GM10266 (cell line): ENCODE results near the gene KIF4A.

Experiments
- DNase-seq: peaks from one replicate; pipeline ENCODE4 v3.0.0; 2012; ENCODE audit errors: extremely low spot score
- CTCF ChIP-seq: IDR thresholded peaks from 2 replicates; pipeline ENCODE4 v1.5.1; 2012; ENCODE audit warnings: mild to moderate bottlenecking, low read depth; ENCODE audit not compliant: control insufficient read depth, insufficient read depth; ENCODE audit errors: missing control alignments

KIF4A gene

GRCh38 chrX:70252491-70252890 is 37.4 kb upstream of the KIF4A start:
- no peak for DNase-seq
- TF ChIP-seq CTCF = no peak

DNA sequence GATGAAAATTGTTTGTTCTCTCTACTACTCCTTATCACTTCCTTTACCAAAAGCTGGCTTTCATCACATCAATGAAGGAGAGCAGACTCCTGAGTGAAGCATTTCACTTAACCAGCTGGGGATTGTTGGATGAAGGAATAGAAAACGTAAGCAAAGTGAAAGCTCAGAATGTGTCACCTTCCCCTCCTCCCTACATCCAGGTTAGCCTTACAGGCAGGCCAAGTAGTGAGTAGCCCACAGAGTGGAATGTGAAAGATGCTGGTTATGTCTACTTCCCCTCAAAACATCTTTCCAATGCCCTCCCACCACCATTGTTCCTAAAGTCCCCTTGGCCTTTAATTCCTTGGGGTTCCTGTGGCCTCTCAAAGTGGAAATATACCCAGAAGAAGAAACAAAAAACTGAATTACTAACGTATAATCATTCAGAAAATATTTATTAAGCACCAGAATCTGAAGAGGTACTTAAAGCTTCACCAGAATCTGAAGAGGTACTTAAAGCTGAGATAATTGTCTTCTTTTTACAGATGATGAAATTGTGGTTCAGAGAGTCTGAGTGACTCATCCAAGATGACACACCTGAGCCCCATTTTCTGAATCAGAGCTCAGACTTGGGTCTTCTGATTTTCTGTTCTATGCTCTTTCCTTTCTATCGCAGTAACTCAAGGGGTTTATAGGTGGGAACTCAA is 36.4 kb upstream of the KIF4A start:
- TF ChIP-seq CTCF = no peak
- DNase-seq = no peak

- no peak for DNase-seq
- TF ChIP-seq CTCF = no peak
These were observed 35.9 kb upstream of the KIF4A start for GRCh38 chrX:70254063-70254400.

DNA sequence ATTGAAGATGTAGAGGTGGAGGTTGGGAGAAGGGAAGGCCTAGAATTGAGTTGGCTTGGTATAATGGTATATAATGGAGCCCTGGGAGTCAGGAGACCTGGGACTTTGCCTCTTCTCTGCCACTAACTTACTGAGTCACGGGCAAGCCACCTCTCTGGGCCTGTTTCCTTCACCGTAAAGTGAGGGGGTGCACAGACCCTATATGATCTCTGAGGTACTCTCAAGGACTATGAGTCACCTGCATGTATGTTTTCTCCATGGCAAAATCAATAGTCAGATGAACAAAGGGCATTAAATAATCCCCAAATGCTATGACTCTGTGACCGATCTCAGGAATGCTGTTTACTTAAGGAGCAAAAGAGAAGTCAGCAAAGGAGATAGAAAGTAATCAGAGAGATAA is 35.0 kb upstream of the KIF4A start:
- DNase-seq = no peak
- no peak for TF ChIP-seq CTCF

DNA sequence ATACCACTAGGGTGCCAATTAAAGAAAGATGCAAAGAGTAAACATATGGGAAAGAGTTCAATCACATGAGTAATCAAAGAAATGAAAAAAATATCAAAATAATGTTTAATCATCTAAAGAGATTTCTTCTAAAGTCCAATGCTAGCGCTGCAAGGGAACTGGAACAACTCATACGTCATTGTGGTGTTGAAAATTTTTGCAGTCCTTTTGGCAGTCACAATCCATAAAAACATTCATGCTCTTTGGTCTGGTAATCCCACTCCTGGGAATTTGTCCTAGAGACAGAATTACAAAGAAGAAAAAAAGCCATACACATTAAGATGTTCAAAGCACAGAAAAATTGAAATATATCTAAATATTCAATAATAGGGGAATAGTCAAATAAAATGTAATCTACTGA is 34.5 kb upstream of the KIF4A start:
- no peak for TF ChIP-seq CTCF
- DNase-seq = no peak

DNA sequence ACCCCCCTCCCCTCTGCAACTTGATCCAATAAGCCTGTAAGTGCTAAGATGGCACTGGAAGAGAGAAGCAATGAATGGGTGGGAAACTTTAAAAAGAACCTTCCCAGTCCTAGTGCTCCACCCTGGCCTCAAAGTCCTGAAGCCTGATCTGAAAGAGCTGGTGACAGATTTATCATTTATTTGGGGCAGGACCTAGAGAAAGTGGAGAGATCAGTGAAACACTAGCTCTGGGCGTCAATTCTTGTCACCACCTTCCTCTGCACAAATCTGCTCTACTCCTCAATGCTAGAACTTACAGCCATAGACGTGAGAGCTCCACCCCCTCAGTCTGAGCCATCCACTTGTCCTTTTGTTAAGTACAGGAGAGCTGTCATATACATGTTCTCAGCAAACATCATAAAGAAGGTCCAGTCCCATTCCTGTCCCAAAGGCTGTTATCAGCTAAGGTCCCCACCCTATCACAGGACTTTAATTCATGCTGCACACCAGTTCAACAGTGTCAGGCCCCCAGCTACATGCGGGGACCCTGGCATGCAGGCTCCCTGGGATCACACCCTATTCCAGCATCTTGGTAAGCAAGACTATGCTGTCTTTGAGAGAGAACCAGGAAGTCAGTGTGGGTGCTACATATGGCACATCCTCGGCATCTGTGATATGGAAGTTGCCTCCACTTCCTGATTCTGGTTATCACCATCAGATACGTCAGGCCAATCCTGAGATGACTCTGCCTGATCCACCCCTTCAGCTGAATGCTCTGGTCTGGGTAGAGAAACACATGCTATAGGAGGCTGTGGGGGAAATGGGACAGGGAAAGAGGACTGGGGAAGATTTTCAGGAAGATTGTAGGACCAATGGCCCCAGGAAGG is 32.2 kb upstream of the KIF4A start:
- no peak for TF ChIP-seq CTCF
- no peak for DNase-seq

DNA sequence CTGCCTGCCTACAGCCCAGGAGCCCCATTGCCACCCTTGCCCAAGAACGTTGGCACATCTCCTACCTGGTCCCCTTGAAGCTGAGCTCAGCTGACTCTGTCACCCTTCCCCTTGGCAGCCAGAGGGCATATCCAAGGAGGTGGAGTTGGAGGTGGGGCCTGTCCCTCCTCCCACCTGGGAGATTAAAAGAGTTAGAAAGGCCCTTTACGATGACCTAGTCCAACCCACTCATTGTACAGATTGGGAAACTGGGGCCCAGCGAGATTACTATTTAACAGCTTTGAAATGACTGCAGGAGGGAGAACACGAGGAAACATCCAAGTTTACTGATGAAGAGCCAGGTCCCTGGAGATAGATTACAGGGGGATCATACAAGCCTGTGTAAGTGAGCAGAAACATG is 29.8 kb upstream of the KIF4A start, which contains the start of gene P2RY4:
P2RY4 (minus strand) TSS at position 101 of the 400 bp plus-strand sequence. CDS start 580 bp downstream, outside the sequence.
- no peak for DNase-seq
- no peak for TF ChIP-seq CTCF
